Measurements from ENCODE around the gene SSNA1.
A peak's percentile ranks its signal among the peaks of the same experiment; 100 is the strongest.

Gene SSNA1

GRCh38 chr9:137227054-137227852, 38.8 kb downstream of the SSNA1 start, which contains the start of gene RNF224:
Gene RNF224 (plus strand): TSS chr9:137227502. CDS start chr9:137228336, 834 bp downstream.
- TF ChIP-seq, protein P1, sequence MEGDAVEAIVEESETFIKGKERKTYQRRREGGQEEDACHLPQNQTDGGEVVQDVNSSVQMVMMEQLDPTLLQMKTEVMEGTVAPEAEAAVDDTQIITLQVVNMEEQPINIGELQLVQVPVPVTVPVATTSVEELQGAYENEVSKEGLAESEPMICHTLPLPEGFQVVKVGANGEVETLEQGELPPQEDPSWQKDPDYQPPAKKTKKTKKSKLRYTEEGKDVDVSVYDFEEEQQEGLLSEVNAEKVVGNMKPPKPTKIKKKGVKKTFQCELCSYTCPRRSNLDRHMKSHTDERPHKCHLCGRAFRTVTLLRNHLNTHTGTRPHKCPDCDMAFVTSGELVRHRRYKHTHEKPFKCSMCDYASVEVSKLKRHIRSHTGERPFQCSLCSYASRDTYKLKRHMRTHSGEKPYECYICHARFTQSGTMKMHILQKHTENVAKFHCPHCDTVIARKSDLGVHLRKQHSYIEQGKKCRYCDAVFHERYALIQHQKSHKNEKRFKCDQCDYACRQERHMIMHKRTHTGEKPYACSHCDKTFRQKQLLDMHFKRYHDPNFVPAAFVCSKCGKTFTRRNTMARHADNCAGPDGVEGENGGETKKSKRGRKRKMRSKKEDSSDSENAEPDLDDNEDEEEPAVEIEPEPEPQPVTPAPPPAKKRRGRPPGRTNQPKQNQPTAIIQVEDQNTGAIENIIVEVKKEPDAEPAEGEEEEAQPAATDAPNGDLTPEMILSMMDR (IDR thresholded peaks at IDR 0.05; ENCODE audit: low read depth, low read length) = peak; percentile 91
- no peak for TF ChIP-seq EZH2phosphoT487 (IDR thresholded peaks at IDR 0.05; ENCODE audit: low read depth)
- Histone ChIP-seq H3K9me3 (ENCODE audit: insufficient read depth, low read length) (no peaks in the 10 kb centered on the region), H3K9ac (ENCODE audit: low read length) (no peak within 1 kb of the TSS; the same call in 1 of the 2 replicates), H3K79me2 (ENCODE audit: low read length) (no peaks in the 10 kb centered on the region), H3K36me3 (replicated peaks; ENCODE audit: low read depth, low read length) (no peaks in the 10 kb centered on the region), H2AFZ (ENCODE audit: low read depth, low read length) (no peak within 1 kb of the TSS), H3K4me3 (ENCODE audit: low read length) (no peak within 1 kb of the TSS), H4K20me1 (ENCODE audit: insufficient read depth, low read length) (no peaks in the 10 kb centered on the region), H3K27me3 (ENCODE audit: low read depth, low read length) (no peaks in the 10 kb centered on the region), H3K4me2 (ENCODE audit: low read length) (peak within 1 kb of the TSS; percentile 37), H3K4me1 (ENCODE audit: low read length) (peaks cover 15% of the 10 kb centered on the region), H3K27ac (ENCODE audit: low read length) (no peak within 1 kb of the TSS)

GRCh38 chr9:137227853-137228505, 39.5 kb downstream of the SSNA1 start:
- H3K9me3 ChIP-seq (ENCODE audit: insufficient read depth, low read length) = no peaks in the 10 kb centered on the region
- no peak overlapping the region for H3K27ac ChIP-seq (ENCODE audit: low read length)
- H4K20me1 ChIP-seq (ENCODE audit: insufficient read depth, low read length) = no peaks in the 10 kb centered on the region
- no peaks in the 10 kb centered on the region for H3K36me3 ChIP-seq (replicated peaks; ENCODE audit: low read depth, low read length)
- H3K4me3 ChIP-seq (ENCODE audit: low read length) = no peak overlapping the region
- peak overlapping the region; percentile 29 for H3K4me2 ChIP-seq (ENCODE audit: low read length)
- H2AFZ ChIP-seq (ENCODE audit: low read depth, low read length) = no peak overlapping the region
- H3K27me3 ChIP-seq (ENCODE audit: low read depth, low read length) = no peaks in the 10 kb centered on the region
- no peak for TF ChIP-seq EZH2phosphoT487 (IDR thresholded peaks at IDR 0.05; ENCODE audit: low read depth)
- TF ChIP-seq, protein P1 (IDR thresholded peaks at IDR 0.05; ENCODE audit: low read depth, low read length) = 0 out of 2 replicates have a peak, but pooled peaks have one; percentile 2
- H3K79me2 ChIP-seq (ENCODE audit: low read length) = no peaks in the 10 kb centered on the region
- H3K4me1 ChIP-seq (ENCODE audit: low read length) = peaks cover 12% of the 10 kb centered on the region
- H3K9ac ChIP-seq (ENCODE audit: low read length) = no peak overlapping the region

DNA sequence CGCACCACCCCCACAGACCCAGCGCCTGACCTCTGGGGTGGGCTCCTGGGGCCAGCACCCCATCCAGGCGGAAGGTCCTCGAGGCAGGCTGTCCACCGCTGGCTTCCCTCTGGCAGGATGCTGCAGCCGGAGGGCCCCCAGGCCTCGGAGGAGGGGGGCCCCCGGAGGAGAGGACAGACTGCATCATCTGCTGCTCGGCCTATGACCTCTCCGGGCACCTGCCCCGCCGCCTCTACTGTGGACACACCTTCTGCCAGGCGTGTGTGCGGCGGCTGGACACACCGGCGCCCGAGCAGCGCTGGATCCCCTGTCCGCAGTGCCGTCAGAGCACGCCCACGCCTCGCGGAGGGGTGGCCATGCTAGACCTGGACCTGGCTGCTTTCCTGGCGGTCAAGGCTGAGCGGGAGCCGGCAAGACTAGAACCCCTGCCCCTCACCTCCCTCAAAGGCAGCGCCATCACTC, 40.1 kb downstream of the SSNA1 start:
- Histone ChIP-seq H3K4me3 (ENCODE audit: low read length) (no peak overlapping the region), H2AFZ (ENCODE audit: low read depth, low read length) (no peak overlapping the region), H3K79me2 (ENCODE audit: low read length) (no peaks in the 10 kb centered on the region), H3K36me3 (replicated peaks; ENCODE audit: low read depth, low read length) (no peaks in the 10 kb centered on the region), H4K20me1 (ENCODE audit: insufficient read depth, low read length) (no peaks in the 10 kb centered on the region), H3K9me3 (ENCODE audit: insufficient read depth, low read length) (no peaks in the 10 kb centered on the region), H3K27me3 (ENCODE audit: low read depth, low read length) (no peaks in the 10 kb centered on the region), H3K9ac (ENCODE audit: low read length) (no peak overlapping the region), H3K4me1 (ENCODE audit: low read length) (peaks cover 12% of the 10 kb centered on the region), H3K27ac (ENCODE audit: low read length) (no peak overlapping the region), H3K4me2 (ENCODE audit: low read length) (no peak overlapping the region)
- no peak for TF ChIP-seq EZH2phosphoT487 (IDR thresholded peaks at IDR 0.05; ENCODE audit: low read depth)
- TF ChIP-seq, protein P1 (IDR thresholded peaks at IDR 0.05; ENCODE audit: low read depth, low read length) = no peak
